AG04450 (cell line): ENCODE data around the gene ATF3. TPM values are rescaled to one million over a fixed set of nuclear protein-coding genes. Genes with fewer than 3 reads are reported as not detected.

Source experiments
- CTCF ChIA-PET: fragments of 300-600, 350-600 bp; formaldehyde crosslinking; extraction: SDS; loops from one replicate; lab custom pipeline; 2022; ENCODE audit warnings: antibody characterized with exemption, inconsistent platforms; lab: Charles Lee
- POLR2A ChIA-PET: fragments of 350-600 bp; formaldehyde crosslinking; extraction: SDS; loops from one replicate; lab custom pipeline; 2021; ENCODE audit warnings: antibody characterized with exemption, inconsistent platforms; lab: Yijun Ruan, JAX
- DNase-seq: peaks from one replicate; pipeline ENCODE4 v3.0.0-alpha.2; 2011; ENCODE audit warnings: low read depth, low spot score
- H3K27ac ChIP-seq: one replicate; pipeline ENCODE4 v1.5.1; 2012; ENCODE audit warnings: low read depth, low read length, control low read depth
- H3K27me3 ChIP-seq: one replicate; pipeline ENCODE4 v1.6.0; 2012; ENCODE audit warnings: low read length; ENCODE audit not compliant: control insufficient read depth, insufficient read depth
- H3K4me3 ChIP-seq: 2 replicates; pipeline ENCODE4 v1.5.1; 2011; ENCODE audit warnings: mild to moderate bottlenecking, low read depth, low read length, control low read depth
- H3K9me3 ChIP-seq: 2 replicates; pipeline ENCODE4 v1.5.1; 2012; ENCODE audit warnings: low read length; ENCODE audit not compliant: control insufficient read depth, insufficient read depth
- CTCF ChIP-seq: IDR thresholded peaks from 2 replicates; pipeline ENCODE4 v1.5.1; 2011; ENCODE audit warnings: low read depth, low read length, control low read depth, inconsistent platforms
- polyA plus RNA-seq: library from polyadenylated mRNA; depleted of rRNA; stranded (reverse); fragments of >200 nt; gene quantifications from 2 replicates; pipeline ENCODE4 v1.2.3, GENCODE V29; 2011

Gene ATF3
- polyA plus RNA-seq, 1 experiment: 5.5 TPM

- no peak for DNase-seq
- TF ChIP-seq CTCF: no peak
- CTCF ChIA-PET: interaction anchor here (0.5 to 3.1 kb wide), 5 partner anchors 10 to 1047 kb away, joined by 3 to 17 read pairs (median 5); partner anchors contain the start of gene ATF3
Observed at GRCh38 chr1:212640223-212640878, 31.8 kb downstream of the ATF3 start.

GRCh38 chr1:212641956-212642355 lies 33.4 kb downstream of the ATF3 start:
- POLR2A ChIA-PET: interaction anchor here (2.3 kb wide), 1 partner anchor 34 kb away, joined by 10 read pairs; the partner anchor contains the start of gene ATF3
- peaks cover 11% of the 10 kb centered on the region for H3K27me3 ChIP-seq

More at GRCh38 chr1:212640223-212640878, 31.8 kb downstream of the ATF3 start:
- H3K9me3 ChIP-seq: peaks cover 2% of the 10 kb centered on the region; the same call in 1 of the 2 replicates
- no peak overlapping the region for H3K4me3 ChIP-seq
- H3K27ac ChIP-seq: no peak overlapping the region
- POLR2A ChIA-PET: interaction anchor here (2.3 kb wide), 1 partner anchor 32 kb away, joined by 10 read pairs; the partner anchor contains the start of gene ATF3
- H3K27me3 ChIP-seq: peaks cover 11% of the 10 kb centered on the region

GRCh38 chr1:212643877-212644276 lies 35.3 kb downstream of the ATF3 start:
- peaks cover 2% of the 10 kb centered on the region; the same call in 1 of the 2 replicates for H3K9me3 ChIP-seq
- peaks cover 9% of the 10 kb centered on the region for H3K27me3 ChIP-seq
- no peak overlapping the region for H3K4me3 ChIP-seq
- no peak overlapping the region for H3K27ac ChIP-seq
- no peak for TF ChIP-seq CTCF
- POLR2A ChIA-PET: no interaction called here
- no peak for DNase-seq
- CTCF ChIA-PET: interaction anchor here (0.6 to 2.0 kb wide), 2 partner anchors 21 to 54 kb away, joined by 3 to 5 read pairs; no protein-coding TSS in a partner anchor

More at GRCh38 chr1:212641956-212642355, 33.4 kb downstream of the ATF3 start:
- CTCF ChIA-PET: interaction anchor here (0.7 to 3.1 kb wide), 5 partner anchors 11 to 1174 kb away, joined by 3 to 17 read pairs (median 8); no protein-coding TSS in a partner anchor
- H3K9me3 ChIP-seq: peaks cover 2% of the 10 kb centered on the region; the same call in 1 of the 2 replicates
- no peak for DNase-seq
- TF ChIP-seq CTCF: no peak
- H3K4me3 ChIP-seq: no peak overlapping the region
- no peak overlapping the region for H3K27ac ChIP-seq

- peaks cover 2% of the 10 kb centered on the region; the same call in 1 of the 2 replicates for H3K9me3 ChIP-seq
- no peak for DNase-seq
- POLR2A ChIA-PET: no interaction called here
- H3K4me3 ChIP-seq: no peak overlapping the region
- peaks cover 7% of the 10 kb centered on the region for H3K27me3 ChIP-seq
- no peak for TF ChIP-seq CTCF
- CTCF ChIA-PET: interaction anchor here (1.0 to 2.0 kb wide), 2 partner anchors 20 to 168 kb away, joined by 3 to 5 read pairs; no protein-coding TSS in a partner anchor
- H3K27ac ChIP-seq: no peak overlapping the region
Observed at GRCh38 chr1:212644866-212645545, 36.4 kb downstream of the ATF3 start.
